Colonic mucosa (tissue), 4 donors: ENCODE results near the gene MLLT1. TPM values are rescaled to one million over a fixed set of nuclear protein-coding genes. Genes with fewer than 3 reads are reported as not detected.

ENCODE experiments used
- DNase-seq: peaks from one replicate; pipeline ENCODE4 v3.0.0-alpha.2; 2020
- H3K27ac ChIP-seq: fragments of 200-600 bp; one replicate; pipeline ENCODE4 v1.8.0; 2021
- H3K27me3 ChIP-seq: fragments of 200-600 bp; one replicate; pipeline ENCODE4 v1.8.0; 2021
- H3K36me3 ChIP-seq: fragments of 200-600 bp; one replicate; pipeline ENCODE4 v1.8.0; 2021
- H3K4me1 ChIP-seq: fragments of 200-600 bp; one replicate; pipeline ENCODE4 v1.8.0; 2021; ENCODE audit warnings: mild to moderate bottlenecking
- H3K4me3 ChIP-seq: fragments of 200-600 bp; one replicate; pipeline ENCODE4 v1.8.0; 2021
- H3K9ac ChIP-seq, 2 donors: one replicate each; pipeline ENCODE4 v1.7.0; 2013; ENCODE audit warnings: control low read depth in 2 of 2, low read depth in 2 of 2, low read length in 2 of 2
- H3K9me3 ChIP-seq: fragments of 200-600 bp; one replicate; pipeline ENCODE4 v1.8.0; 2021
- intact Hi-C: fragments of 100-400 bp; cut with DNase I; formaldehyde crosslinking; loops from one replicate; pipeline ENCODE4 v1.14.1; 2022
- total RNA-seq, 2 donors: library from RNA; stranded (reverse); fragmentation: NEBNext Ultra II Directional in 1 of 2; extraction: Animal tissue kit (Norgen Biotek cat#: 25700) in 1 of 2; gene quantifications; one replicate each; pipeline ENCODE4 v1.2.1, GENCODE V29; 2021
- TF ChIP-seq, protein P1 (sequence below): fragments of 200-600 bp; IDR thresholded peaks from one replicate; pipeline ENCODE4 v1.8.0; 2022; ENCODE audit warnings: antibody characterized with exemption, mild to moderate bottlenecking
- donor health status: healthy.
- donor health status: DM: no; HTN: no; CAD: no.
- donor health status: DM: no; HTN: no; CAD: no.

The MLLT1 gene
- total RNA-seq, 2 donors from 2014 or later = 26.4 to 59.2 TPM

GRCh38 chr19:6248844-6249243, 30.9 kb downstream of the MLLT1 start:
- intact Hi-C loops = no loop called here
- TF ChIP-seq, protein P1, sequence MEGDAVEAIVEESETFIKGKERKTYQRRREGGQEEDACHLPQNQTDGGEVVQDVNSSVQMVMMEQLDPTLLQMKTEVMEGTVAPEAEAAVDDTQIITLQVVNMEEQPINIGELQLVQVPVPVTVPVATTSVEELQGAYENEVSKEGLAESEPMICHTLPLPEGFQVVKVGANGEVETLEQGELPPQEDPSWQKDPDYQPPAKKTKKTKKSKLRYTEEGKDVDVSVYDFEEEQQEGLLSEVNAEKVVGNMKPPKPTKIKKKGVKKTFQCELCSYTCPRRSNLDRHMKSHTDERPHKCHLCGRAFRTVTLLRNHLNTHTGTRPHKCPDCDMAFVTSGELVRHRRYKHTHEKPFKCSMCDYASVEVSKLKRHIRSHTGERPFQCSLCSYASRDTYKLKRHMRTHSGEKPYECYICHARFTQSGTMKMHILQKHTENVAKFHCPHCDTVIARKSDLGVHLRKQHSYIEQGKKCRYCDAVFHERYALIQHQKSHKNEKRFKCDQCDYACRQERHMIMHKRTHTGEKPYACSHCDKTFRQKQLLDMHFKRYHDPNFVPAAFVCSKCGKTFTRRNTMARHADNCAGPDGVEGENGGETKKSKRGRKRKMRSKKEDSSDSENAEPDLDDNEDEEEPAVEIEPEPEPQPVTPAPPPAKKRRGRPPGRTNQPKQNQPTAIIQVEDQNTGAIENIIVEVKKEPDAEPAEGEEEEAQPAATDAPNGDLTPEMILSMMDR = no peak
- no peak for DNase-seq
- no peak overlapping the region for H3K4me3 ChIP-seq
- no peaks in the 10 kb centered on the region for H3K4me1 ChIP-seq
- H3K27me3 ChIP-seq = no peaks in the 10 kb centered on the region
- no peaks in the 10 kb centered on the region for H3K9me3 ChIP-seq
- no peaks in the 10 kb centered on the region for H3K36me3 ChIP-seq
- no peak overlapping the region for H3K27ac ChIP-seq
- no peak overlapping the region for H3K9ac ChIP-seq

- no peak for DNase-seq
- Histone ChIP-seq H3K27me3 (no peaks in the 10 kb centered on the region), H3K27ac (no peak overlapping the region), H3K4me1 (no peaks in the 10 kb centered on the region), H3K9ac (no peak overlapping the region), H3K9me3 (no peaks in the 10 kb centered on the region), H3K4me3 (no peak overlapping the region), H3K36me3 (no peaks in the 10 kb centered on the region)
- TF ChIP-seq, protein P1 = no peak
- intact Hi-C loops = no loop called here
Observed at GRCh38 chr19:6248341-6248740, 31.4 kb downstream of the MLLT1 start.

DNA sequence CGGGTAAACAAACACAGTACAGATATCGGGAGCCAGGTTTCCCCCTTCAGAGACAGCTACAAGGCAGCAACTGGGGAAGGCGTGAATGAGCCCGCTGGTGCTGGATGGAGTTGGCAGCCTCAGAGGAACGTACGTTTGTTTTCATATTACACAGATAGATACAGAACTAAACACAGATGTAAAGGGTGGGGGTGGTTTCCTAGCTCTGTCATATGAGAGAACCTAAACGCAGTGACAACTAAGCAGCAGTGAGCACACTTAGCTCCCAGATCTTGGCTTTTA, 32.8 kb downstream of the MLLT1 start:
- H3K36me3 ChIP-seq = no peaks in the 10 kb centered on the region
- H3K9me3 ChIP-seq = no peaks in the 10 kb centered on the region
- H3K4me3 ChIP-seq = no peak overlapping the region
- H3K9ac ChIP-seq = no peak overlapping the region
- no peak overlapping the region for H3K27ac ChIP-seq
- TF ChIP-seq, protein P1 = no peak
- H3K27me3 ChIP-seq = no peaks in the 10 kb centered on the region
- intact Hi-C loops = no loop called here
- DNase-seq = no peak
- H3K4me1 ChIP-seq = no peaks in the 10 kb centered on the region

DNA sequence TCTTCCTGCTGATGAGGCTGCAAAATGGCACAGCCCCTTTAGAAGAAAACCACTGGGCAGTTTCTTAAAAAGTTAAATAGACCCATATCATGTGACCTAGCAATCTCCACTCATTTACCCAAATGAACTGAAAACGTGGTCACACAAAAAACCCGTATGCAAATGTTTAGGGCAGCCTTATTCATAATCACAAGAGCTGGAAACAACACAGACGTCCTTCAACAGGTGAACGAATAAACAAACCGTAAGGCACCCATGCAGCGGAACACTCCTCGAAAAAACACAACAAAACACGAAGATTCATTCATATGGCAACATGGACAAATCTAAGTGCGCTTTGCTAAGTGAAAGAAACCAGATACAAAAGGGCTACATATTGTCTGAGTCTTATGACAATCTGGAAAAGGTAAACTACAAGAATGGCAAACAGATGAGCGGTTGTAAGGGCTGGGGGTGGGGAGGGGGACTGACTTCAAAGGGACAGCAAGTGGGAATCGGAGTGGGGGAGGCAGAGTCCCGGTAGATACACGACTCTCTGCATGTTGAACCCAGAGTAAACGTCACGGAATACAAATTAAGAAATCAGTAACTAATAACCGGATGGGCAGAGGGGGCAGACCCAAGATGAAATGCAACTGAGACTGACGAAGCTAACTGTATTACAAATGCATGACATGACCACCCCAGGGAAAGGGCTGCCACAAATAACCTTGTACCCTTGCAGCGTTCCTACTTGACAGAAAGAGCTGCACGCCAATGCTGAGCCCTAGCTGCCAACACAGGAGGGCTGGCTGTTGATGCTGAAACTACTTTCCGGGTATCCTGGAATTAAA, 33.4 kb downstream of the MLLT1 start:
- no peaks in the 10 kb centered on the region for H3K27me3 ChIP-seq
- no peak overlapping the region for H3K4me3 ChIP-seq
- DNase-seq = no peak
- TF ChIP-seq, protein P1 = no peak
- no peaks in the 10 kb centered on the region for H3K36me3 ChIP-seq
- H3K4me1 ChIP-seq = no peaks in the 10 kb centered on the region
- no peak overlapping the region for H3K27ac ChIP-seq
- H3K9ac ChIP-seq = no peak overlapping the region
- H3K9me3 ChIP-seq = no peaks in the 10 kb centered on the region
- intact Hi-C loops = no loop called here

GRCh38 chr19:6242677-6243076, 37.1 kb downstream of the MLLT1 start:
- DNase-seq = no peak

More at GRCh38 chr19:6242677-6243076, 37.1 kb downstream of the MLLT1 start:
- TF ChIP-seq, protein P1 = no peak
- H3K4me3 ChIP-seq = no peak overlapping the region
- no peaks in the 10 kb centered on the region for H3K27me3 ChIP-seq
- no peaks in the 10 kb centered on the region for H3K9me3 ChIP-seq
- H3K4me1 ChIP-seq = no peaks in the 10 kb centered on the region
- intact Hi-C loops = no loop called here
- H3K9ac ChIP-seq = no peak overlapping the region
- H3K36me3 ChIP-seq = no peaks in the 10 kb centered on the region
- H3K27ac ChIP-seq = no peak overlapping the region
